NB4 (cell line): Measurements from ENCODE around the gene CRB1.
"Not testable (repeated sequence)": the region's sequence is repeated elsewhere in the genome, so short reads cannot be mapped to it uniquely, and the experiment has no call there.

Experiments
- DNase-seq: peaks from one replicate; pipeline ENCODE4 v3.0.0; 2010; ENCODE audit warnings: low read depth
- H3K4me3 ChIP-seq: one replicate; pipeline ENCODE4 v1.5.1; 2011; ENCODE audit warnings: mild to moderate bottlenecking, low read depth, low read length, moderate library complexity
- CTCF ChIP-seq: IDR thresholded peaks from one replicate; pipeline ENCODE4 v1.5.1; 2012; ENCODE audit warnings: low read depth, low read length
- MAX ChIP-seq: IDR thresholded peaks from 2 replicates; pipeline ENCODE4 v1.6.1; 2011; ENCODE audit warnings: low read depth, low read length
- MYC ChIP-seq: IDR thresholded peaks from 2 replicates; pipeline ENCODE4 v1.6.1; 2011; ENCODE audit warnings: low read depth, low read length
- POLR2A ChIP-seq: IDR thresholded peaks from 2 replicates; pipeline ENCODE4 v1.6.1; 2011; ENCODE audit warnings: mild to moderate bottlenecking; ENCODE audit not compliant: insufficient read length; ENCODE audit errors: extremely low read depth

Gene CRB1

GRCh38 chr1:197402189-197402588 lies 134.1 kb downstream of the CRB1 start:
- TF ChIP-seq CTCF (no peak), POLR2A (no peak), MAX (no peak), MYC (no peak)
- no peak for DNase-seq
- no peak overlapping the region for H3K4me3 ChIP-seq

GRCh38 chr1:197404774-197405173 lies 136.7 kb downstream of the CRB1 start:
- not testable (repeated sequence) for H3K4me3 ChIP-seq, DNase-seq

- H3K4me3 ChIP-seq, DNase-seq: not testable (repeated sequence)
Observed at GRCh38 chr1:197405614-197406013, 137.6 kb downstream of the CRB1 start.

GRCh38 chr1:197413564-197413963 lies 145.5 kb downstream of the CRB1 start:
- no peak overlapping the region for H3K4me3 ChIP-seq
- DNase-seq = no peak
- TF ChIP-seq CTCF = no peak
- TF ChIP-seq MYC = no peak
- TF ChIP-seq POLR2A = no peak

- DNase-seq = no peak
- TF ChIP-seq POLR2A (no peak), MAX (no peak), MYC (no peak), CTCF (no peak)
- no peak overlapping the region for H3K4me3 ChIP-seq
Observed at GRCh38 chr1:197415221-197415620, 147.2 kb downstream of the CRB1 start.

- TF ChIP-seq MYC = no peak
- no peak for TF ChIP-seq POLR2A
- TF ChIP-seq CTCF = no peak
- TF ChIP-seq MAX = no peak
- H3K4me3 ChIP-seq = no peak overlapping the region
- no peak for DNase-seq
Observed at GRCh38 chr1:197418693-197419092, 150.6 kb downstream of the CRB1 start.

- no peak for DNase-seq
- TF ChIP-seq MYC (no peak), CTCF (no peak), MAX (no peak), POLR2A (no peak)
- no peak overlapping the region for H3K4me3 ChIP-seq
Observed at GRCh38 chr1:197422993-197423392, 154.9 kb downstream of the CRB1 start.
